GM21526 (cell line): Measurements from ENCODE around the gene MEGF11.

ENCODE experiments used
- ATAC-seq: cut with Tn5 transposase; IDR thresholded peaks from one replicate; pipeline ENCODE4 v1.9.1; 2021; ENCODE audit warnings: moderate library complexity; ENCODE audit not compliant: unreplicated experiment, low FRiP score

MEGF11 gene

GRCh38 chr15:65916041-65916663, 337.4 kb downstream of the MEGF11 start:
- ATAC-seq: no peak

- ATAC-seq: no peak
Observed at GRCh38 chr15:65914981-65915925, 338.3 kb downstream of the MEGF11 start.

- ATAC-seq: no peak
Observed at GRCh38 chr15:65914386-65914785, 339.2 kb downstream of the MEGF11 start.

GRCh38 chr15:65913631-65914199, 339.8 kb downstream of the MEGF11 start:
- ATAC-seq: no peak

- ATAC-seq: no peak
Observed at GRCh38 chr15:65912235-65912634, 341.3 kb downstream of the MEGF11 start.

GRCh38 chr15:65910341-65910740, 343.2 kb downstream of the MEGF11 start:
- no peak for ATAC-seq

GRCh38 chr15:65909831-65910230, 343.7 kb downstream of the MEGF11 start:
- ATAC-seq: no peak

- ATAC-seq: no peak
Observed at GRCh38 chr15:65908876-65909275, 344.7 kb downstream of the MEGF11 start.

- no peak for ATAC-seq
Observed at GRCh38 chr15:65907661-65908060, 345.9 kb downstream of the MEGF11 start.

- no peak for ATAC-seq
Observed at GRCh38 chr15:65906396-65906795, 347.2 kb downstream of the MEGF11 start.

GRCh38 chr15:65904301-65904700, 349.2 kb downstream of the MEGF11 start:
- ATAC-seq: no peak

GRCh38 chr15:65903296-65904073, 350.1 kb downstream of the MEGF11 start:
- no peak for ATAC-seq

- peak; percentile 63 for ATAC-seq
Observed at GRCh38 chr15:65902373-65902772, 351.2 kb downstream of the MEGF11 start.

- ATAC-seq: no peak
Observed at GRCh38 chr15:65901836-65902235, 351.7 kb downstream of the MEGF11 start.

- no peak for ATAC-seq
Observed at GRCh38 chr15:65901336-65901735, 352.2 kb downstream of the MEGF11 start.

- ATAC-seq: no peak
Observed at GRCh38 chr15:65900488-65900887, 353.1 kb downstream of the MEGF11 start.

GRCh38 chr15:65896236-65896635, 357.3 kb downstream of the MEGF11 start:
- ATAC-seq: no peak

GRCh38 chr15:65893060-65893459, 360.5 kb downstream of the MEGF11 start:
- no peak for ATAC-seq

GRCh38 chr15:65888981-65889380, 364.6 kb downstream of the MEGF11 start:
- ATAC-seq: no peak

- ATAC-seq: no peak
Observed at GRCh38 chr15:65887565-65887964, 366.0 kb downstream of the MEGF11 start.
